Stomach (tissue), 9 donors: Measurements from ENCODE around the gene PDE9A. TPM values are rescaled to one million over a fixed set of nuclear protein-coding genes. Genes with fewer than 3 reads are reported as not detected.

Experiments used
- DNase-seq, 2 donors: peaks; one replicate each; pipeline versions ENCODE4 v3.0.0 to v3.0.0-alpha.2; 2013 to 2019
- H3K27ac ChIP-seq, 5 donors: fragments of 200-600 bp in 4 of 5; sonication (generic) in 4 of 5; one replicate each; pipeline ENCODE4 v1.5.1; 2013 to 2019; ENCODE audit warnings: mild to moderate bottlenecking in 1 of 5, moderate library complexity in 1 of 5
- H3K27me3 ChIP-seq, 3 donors: fragments of 200-600 bp; sonication (generic); one replicate each; pipeline ENCODE4 v1.5.1; 2017 to 2019; ENCODE audit warnings: mixed run types in 1 of 3
- H3K36me3 ChIP-seq, 4 donors: fragments of 200-600 bp; sonication (generic); 1 replicate in 3 of 4; 2 replicates in 1 of 4; pipeline ENCODE4 v1.5.1; 2016 to 2019
- H3K4me1 ChIP-seq, 4 donors: fragments of 200-600 bp; sonication (generic); one replicate each; pipeline ENCODE4 v1.5.1; 2016 to 2019
- H3K4me3 ChIP-seq, 4 donors: fragments of 200-600 bp; sonication (generic) in 3 of 4; one replicate each; pipeline ENCODE4 v1.5.1; 2016 to 2019; ENCODE audit warnings: mild to moderate bottlenecking in 1 of 4
- H3K9me3 ChIP-seq, 4 donors: fragments of 200-600 bp; sonication (generic); one replicate each; pipeline ENCODE4 v1.5.1; 2016 to 2019
- CTCF ChIP-seq, 7 experiments: fragments of 450-650 bp in 4 of 7; fragments of 200-600 bp in 3 of 7; sonication (generic) in 3 of 7; IDR thresholded peaks; one replicate each; pipeline ENCODE4 v1.5.1; 2016 to 2019; ENCODE audit warnings: antibody characterized with exemption in 7 of 7, control low read depth in 2 of 7, mild to moderate bottlenecking in 1 of 7
- EP300 ChIP-seq: sonication (generic); formaldehyde crosslinking; IDR thresholded peaks from one replicate; pipeline ENCODE4 v1.6.1; 2017; ENCODE audit warnings: antibody characterized with exemption
- POLR2A ChIP-seq, 4 donors: fragments of 450-650 bp; IDR thresholded peaks; one replicate each; pipeline ENCODE4 v1.6.1; 2016; ENCODE audit warnings: antibody characterized with exemption in 4 of 4, control low read depth in 2 of 4, mild to moderate bottlenecking in 1 of 4, moderate library complexity in 1 of 4
- POLR2AphosphoS5 ChIP-seq, 3 donors: sonication (generic); formaldehyde crosslinking; IDR thresholded peaks; one replicate each; pipeline ENCODE4 v1.6.1; 2016; ENCODE audit warnings: antibody characterized with exemption in 3 of 3
- WGBS, 5 donors: extraction: QIAGEN DNeasy Blood & Tissue Kit in 3 of 5; methylation state at CpG; one replicate each; pipeline versions ENCODE4 v1.1.5 to v1.1.7; 2013 to 2018; 5-methylcytosine and 5-hydroxymethylcytosine counted together
- intact Hi-C: fragments of 100-400 bp; cut with DNase I; formaldehyde crosslinking; loops from one replicate; pipeline ENCODE4 v1.15.1; 2023; ENCODE audit warnings: low total_unique reads
- polyA plus RNA-seq, 3 donors: library from polyadenylated mRNA; stranded (reverse); fragments of 200-250 nt; gene quantifications; one replicate each; pipeline ENCODE4 v1.2.3, GENCODE V29; 2013
- total RNA-seq, 5 donors: library from RNA; depleted of rRNA; stranded (reverse); fragments of >200 nt; gene quantifications; one replicate each; pipeline versions ENCODE4 v1.1.0 to v1.2.3, GENCODE V29; 2014 to 2016
- donor health status: healthy with polysubstance abuse.
- donor health status: Bipolar disorder and iron deficiency.
- donor health status: healthy.

Gene PDE9A
- total and polyA plus RNA-seq, 8 donors, result 6.4 to 77.1 (median 11.9) TPM

DNA sequence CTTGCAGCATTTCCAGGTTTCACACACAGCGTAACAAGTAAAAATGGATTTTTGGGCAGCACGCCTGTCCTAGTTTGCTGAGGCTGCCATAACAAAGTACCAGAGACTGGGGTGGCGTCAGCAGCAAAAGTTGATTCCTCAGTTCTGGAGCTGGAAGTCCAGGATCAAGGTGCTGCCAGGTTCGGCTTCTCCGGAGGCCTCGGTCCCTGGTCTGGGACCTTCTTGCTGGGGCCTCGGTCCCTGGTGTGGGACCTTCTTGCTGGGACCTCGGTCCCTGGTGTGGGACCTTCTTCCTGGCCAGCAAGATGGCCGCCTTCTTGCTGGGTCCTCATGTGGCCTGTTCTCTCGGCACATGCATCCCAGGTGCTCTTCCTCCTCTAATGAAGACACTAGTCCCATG is 104.0 kb downstream of the PDE9A start:
- Histone ChIP-seq H3K27ac (no peak overlapping the region), H3K9me3 (no peaks in the 10 kb centered on the region), H3K27me3 (no peaks in the 10 kb centered on the region), H3K36me3 (peaks cover 0 to 72% (median 5%) of the 10 kb centered on the region in 4 donors), H3K4me1 (peaks cover 0 to 14% (median 9%) of the 10 kb centered on the region in 4 donors), H3K4me3 (no peak overlapping the region)
- 94 to 96% (median 96%) methylated on average over 10 of the region's 10 CpGs for WGBS, 5 donors
- TF ChIP-seq POLR2AphosphoS5 (IDR thresholded peaks at IDR 0.05) (no peak), POLR2A (IDR thresholded peaks at IDR 0.05) (no peak), CTCF (IDR thresholded peaks at IDR 0.05) (no peak), EP300 (no peak)
- DNase-seq, result no peak
- intact Hi-C loops, result no loop called here

DNA sequence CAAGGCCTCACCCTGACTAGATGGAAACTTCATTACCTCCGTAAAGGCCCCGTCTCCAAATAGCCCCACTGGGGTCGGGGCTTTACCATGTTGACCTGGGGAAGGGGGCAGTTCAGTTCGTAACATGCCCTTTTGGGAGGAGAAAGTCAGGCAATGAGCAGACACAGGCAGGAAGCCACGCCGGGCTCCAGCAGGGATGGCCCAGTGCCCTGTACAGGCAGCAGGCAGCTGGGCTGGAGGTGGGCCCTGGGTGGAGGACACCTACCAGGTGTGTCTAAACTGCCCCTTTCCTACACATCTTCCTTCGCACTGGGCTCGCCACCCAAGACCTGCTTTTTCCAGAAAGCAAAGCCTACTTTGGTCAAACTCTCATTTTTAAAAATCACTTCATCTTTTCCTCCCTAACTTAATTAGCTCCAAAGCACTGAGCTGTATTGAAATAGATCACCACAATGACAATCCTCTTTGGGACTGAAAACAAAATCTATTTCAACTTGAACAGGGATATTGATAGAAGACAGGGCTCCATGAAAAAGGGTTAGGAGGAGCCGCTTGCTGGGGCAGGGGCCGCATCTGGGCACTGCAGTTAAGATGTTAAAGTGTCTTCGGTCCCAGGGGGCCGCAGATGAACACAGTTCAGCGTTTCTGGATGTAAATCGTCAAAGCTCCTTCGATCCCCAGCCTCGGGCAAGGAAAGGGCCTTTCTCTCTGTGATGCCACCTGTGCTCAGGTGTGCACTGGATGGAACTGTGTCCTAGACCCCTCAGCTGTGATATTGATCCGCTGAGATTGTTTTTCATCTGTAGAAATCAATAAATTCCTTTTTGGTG is 104.6 kb downstream of the PDE9A start:
- DNase-seq, result no peak
- peaks cover 0 to 78% (median 6%) of the 10 kb centered on the region in 4 donors for H3K36me3 ChIP-seq

DNA sequence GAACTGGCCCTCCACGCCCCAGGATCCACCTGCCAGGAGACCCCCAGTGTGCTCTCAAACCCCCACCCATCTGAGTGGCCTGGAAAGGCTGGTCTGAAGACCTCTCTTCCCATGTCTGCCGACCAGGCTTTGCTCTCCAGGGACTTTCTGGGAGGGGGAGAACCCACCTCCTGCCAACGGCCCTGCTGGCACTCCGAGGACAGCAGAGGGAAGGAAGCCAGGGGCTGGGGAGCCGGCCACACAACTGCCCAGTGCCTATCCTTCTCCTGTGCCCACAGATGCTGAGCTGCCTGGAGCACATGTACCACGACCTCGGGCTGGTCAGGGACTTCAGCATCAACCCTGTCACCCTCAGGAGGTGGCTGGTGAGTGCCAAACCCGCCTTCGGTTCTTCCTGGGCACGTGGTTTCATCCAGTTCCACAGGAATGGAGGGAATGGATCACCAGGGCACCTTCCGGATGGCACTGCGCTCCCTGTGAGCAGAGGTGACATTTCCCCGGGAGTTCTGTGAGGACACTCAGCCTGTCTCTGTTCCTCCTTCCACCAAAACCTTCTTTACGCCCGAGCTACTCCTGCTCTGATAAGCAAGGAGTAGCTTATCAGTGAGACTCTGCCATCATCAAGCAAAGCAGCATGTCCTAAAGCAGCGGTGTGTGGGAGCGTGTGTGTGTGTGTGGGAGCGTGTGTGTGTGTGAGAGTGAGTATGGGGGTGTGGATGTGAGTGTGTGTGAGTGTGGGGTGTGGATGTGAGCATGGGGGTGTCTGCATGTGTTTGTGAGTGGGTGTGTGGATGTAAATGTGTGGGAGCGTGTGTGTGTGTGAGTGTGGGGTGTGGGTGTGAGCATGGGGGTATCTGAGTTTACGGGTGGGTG is 105.5 kb downstream of the PDE9A start:
- TF ChIP-seq EP300 (no peak), POLR2AphosphoS5 (IDR thresholded peaks at IDR 0.05) (no peak), POLR2A (IDR thresholded peaks at IDR 0.05) (no peak), CTCF (IDR thresholded peaks at IDR 0.05) (no peak)
- 67 to 86% (median 74%) methylated on average over 15 to 20 of the region's 20 CpGs for WGBS, 5 donors
- H3K9me3 ChIP-seq, result no peaks in the 10 kb centered on the region
- no peak overlapping the region for H3K27ac ChIP-seq
- intact Hi-C loops, result no loop called here
- DNase-seq, result no peak
- H3K4me3 ChIP-seq, result no peak overlapping the region
- peaks cover 0 to 80% (median 11%) of the 10 kb centered on the region in 4 donors for H3K36me3 ChIP-seq
- H3K4me1 ChIP-seq, result peaks cover 0 to 14% (median 9%) of the 10 kb centered on the region in 4 donors
- no peaks in the 10 kb centered on the region for H3K27me3 ChIP-seq

More for the DNA sequence above, 104.6 kb downstream of the PDE9A start:
- Histone ChIP-seq H3K27ac (no peak overlapping the region), H3K9me3 (no peaks in the 10 kb centered on the region), H3K4me1 (peaks cover 0 to 14% (median 9%) of the 10 kb centered on the region in 4 donors), H3K27me3 (no peaks in the 10 kb centered on the region), H3K4me3 (no peak overlapping the region)
- intact Hi-C loops, result no loop called here
- TF ChIP-seq CTCF (IDR thresholded peaks at IDR 0.05) (no peak), EP300 (no peak), POLR2A (IDR thresholded peaks at IDR 0.05) (no peak), POLR2AphosphoS5 (IDR thresholded peaks at IDR 0.05) (no peak)
- 92 to 95% (median 94%) methylated on average over 17 of the region's 17 CpGs for WGBS, 5 donors

DNA sequence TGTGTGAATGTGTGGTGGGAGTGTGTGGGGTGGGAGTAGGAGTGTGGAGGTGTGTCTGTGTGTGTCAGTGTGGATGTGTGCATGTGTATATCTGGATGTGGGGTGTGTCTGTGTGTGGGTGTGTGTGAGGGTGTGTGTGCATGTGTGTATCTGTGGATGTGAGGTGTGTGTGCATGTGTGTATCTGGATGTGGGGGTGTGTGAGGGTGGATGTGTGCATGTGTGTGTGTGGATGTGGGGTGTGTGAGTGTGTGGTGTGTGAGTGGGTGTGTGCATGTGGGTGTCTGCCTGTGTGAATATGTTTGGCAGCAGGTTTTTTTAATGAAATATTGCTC is 106.1 kb downstream of the PDE9A start:
- Histone ChIP-seq H3K27me3 (no peaks in the 10 kb centered on the region), H3K9me3 (no peaks in the 10 kb centered on the region), H3K4me1 (peaks cover 0 to 14% (median 9%) of the 10 kb centered on the region in 4 donors), H3K4me3 (no peak overlapping the region), H3K36me3 (peaks cover 0 to 80% (median 16%) of the 10 kb centered on the region in 4 donors), H3K27ac (no peak overlapping the region)
- no peak for DNase-seq
- intact Hi-C loops, result no loop called here
- TF ChIP-seq EP300 (no peak), POLR2AphosphoS5 (IDR thresholded peaks at IDR 0.05) (no peak)
